ENCODE measurements around the gene LDAH.

The LDAH gene

GRCh38 chr2:20682167-20682920 lies 140.6 kb downstream of the LDAH start:
- DNase-seq (ENCODE audit: low read depth in 2 of 2): no peak

- DNase-seq (ENCODE audit: low read depth in 2 of 2): no peak
Observed at GRCh38 chr2:20680744-20681375, 142.0 kb downstream of the LDAH start.

- DNase-seq (ENCODE audit: low read depth in 2 of 2): no peak
Observed at GRCh38 chr2:20678780-20679179, 144.1 kb downstream of the LDAH start.

GRCh38 chr2:20678086-20678395 lies 144.9 kb downstream of the LDAH start:
- no peak for DNase-seq (ENCODE audit: low read depth in 2 of 2)

GRCh38 chr2:20677301-20678085 lies 145.4 kb downstream of the LDAH start:
- no peak for DNase-seq (ENCODE audit: low read depth in 2 of 2)

GRCh38 chr2:20676353-20677215 lies 146.3 kb downstream of the LDAH start:
- DNase-seq (ENCODE audit: low read depth in 2 of 2): no peak

- DNase-seq (ENCODE audit: low read depth in 2 of 2): no peak
Observed at GRCh38 chr2:20675701-20676352, 147.1 kb downstream of the LDAH start.

GRCh38 chr2:20674974-20675679 lies 147.8 kb downstream of the LDAH start:
- no peak for DNase-seq (ENCODE audit: low read depth in 2 of 2)

- no peak for DNase-seq (ENCODE audit: low read depth in 2 of 2)
Observed at GRCh38 chr2:20674309-20674965, 148.5 kb downstream of the LDAH start.

- DNase-seq (ENCODE audit: low read depth in 2 of 2): no peak
Observed at GRCh38 chr2:20673686-20674308, 149.1 kb downstream of the LDAH start.

GRCh38 chr2:20672201-20672951 lies 150.5 kb downstream of the LDAH start:
- no peak for DNase-seq (ENCODE audit: low read depth in 2 of 2)

GRCh38 chr2:20671736-20672080 lies 151.2 kb downstream of the LDAH start:
- no peak for DNase-seq (ENCODE audit: low read depth in 2 of 2)

GRCh38 chr2:20671036-20671735 lies 151.7 kb downstream of the LDAH start:
- DNase-seq (ENCODE audit: low read depth in 2 of 2): no peak

GRCh38 chr2:20670315-20671035 lies 152.4 kb downstream of the LDAH start:
- no peak for DNase-seq (ENCODE audit: low read depth in 2 of 2)

GRCh38 chr2:20669562-20670314 lies 153.2 kb downstream of the LDAH start:
- no peak for DNase-seq (ENCODE audit: low read depth in 2 of 2)

GRCh38 chr2:20668871-20669475 lies 153.9 kb downstream of the LDAH start:
- no peak for DNase-seq (ENCODE audit: low read depth in 2 of 2)

- DNase-seq (ENCODE audit: low read depth in 2 of 2): no peak
Observed at GRCh38 chr2:20668451-20668850, 154.4 kb downstream of the LDAH start.
